Neural progenitor cell (in vitro differentiated cells): ENCODE measurements around the gene CT47C1. TPM values are rescaled to one million over a fixed set of nuclear protein-coding genes. Genes with fewer than 3 reads are reported as not detected.
"Not testable (repeated sequence)": the region's sequence is repeated elsewhere in the genome, so short reads cannot be mapped to it uniquely, and the experiment has no call there.

Experiments used
- DNase-seq: peaks from one replicate; pipeline ENCODE4 v3.0.0-alpha.2; 2016; ENCODE audit warnings: low spot score
- H2AFZ ChIP-seq: fragments of 200-600 bp; sonication (generic); replicated peaks from 2 replicates; pipeline ENCODE4 v1.6.1; 2016; ENCODE audit warnings: antibody characterized with exemption
- H3F3A ChIP-seq: fragments of 200-600 bp; sonication (generic); 2 replicates; pipeline ENCODE4 v1.6.1; 2016; ENCODE audit warnings: antibody characterized with exemption, low read depth
- H3K27ac ChIP-seq: fragments of 200-600 bp; sonication (generic); 2 replicates; pipeline ENCODE4 v1.5.1; 2016; ENCODE audit warnings: mild to moderate bottlenecking
- H3K27me3 ChIP-seq: fragments of 200-600 bp; sonication (generic); 2 replicates; pipeline ENCODE4 v1.6.1; 2016; ENCODE audit warnings: mild to moderate bottlenecking, moderate library complexity
- H3K36me3 ChIP-seq: fragments of 200-600 bp; sonication (generic); 2 replicates; pipeline ENCODE4 v1.5.1; 2016
- H3K4me1 ChIP-seq: fragments of 200-600 bp; sonication (generic); 2 replicates; pipeline ENCODE4 v1.6.1; 2016; ENCODE audit warnings: mixed run types
- H3K4me2 ChIP-seq: fragments of 200-600 bp; sonication (generic); 2 replicates; pipeline ENCODE4 v1.6.1; 2016
- H3K4me3 ChIP-seq: fragments of 200-600 bp; sonication (generic); 2 replicates; pipeline ENCODE4 v1.5.1; 2016
- H3K79me2 ChIP-seq: fragments of 200-600 bp; sonication (generic); 2 replicates; pipeline ENCODE4 v1.6.1; 2016; ENCODE audit warnings: low read depth
- H3K9ac ChIP-seq: fragments of 200-600 bp; sonication (generic); 2 replicates; pipeline ENCODE4 v1.6.1; 2016
- H3K9me3 ChIP-seq: fragments of 200-600 bp; sonication (generic); 2 replicates; pipeline ENCODE4 v1.5.1; 2016; ENCODE audit warnings: low read depth
- H4K20me1 ChIP-seq: fragments of 200-600 bp; sonication (generic); 2 replicates; pipeline ENCODE4 v1.6.1; 2016; ENCODE audit warnings: low read depth
- H3K27ac Mint-ChIP-seq: 3 replicates; pipeline ENCODE4 v1.8.0; 2021; ENCODE audit warnings: mixed read lengths
- H3K27me3 Mint-ChIP-seq: 2 replicates; pipeline ENCODE4 v1.8.0; 2022; ENCODE audit warnings: low read depth, mild to moderate bottlenecking, inconsistent platforms, moderate library complexity, mixed read lengths; ENCODE audit not compliant: insufficient read depth
- H3K36me3 Mint-ChIP-seq: 3 replicates; pipeline ENCODE4 v1.8.0; 2021; ENCODE audit warnings: mixed read lengths
- H3K4me1 Mint-ChIP-seq: 3 replicates; pipeline ENCODE4 v1.8.0; 2021; ENCODE audit warnings: mixed read lengths
- H3K4me3 Mint-ChIP-seq: 3 replicates; pipeline ENCODE4 v1.8.0; 2021; ENCODE audit warnings: mild to moderate bottlenecking, moderate library complexity, mixed read lengths
- H3K9me3 Mint-ChIP-seq: 3 replicates; pipeline ENCODE4 v1.8.0; 2020; ENCODE audit warnings: mixed read lengths
- EZH2 ChIP-seq: fragments of 200-600 bp; sonication (generic); IDR thresholded peaks from 2 replicates; pipeline ENCODE4 v1.6.1; 2017; ENCODE audit warnings: antibody characterized with exemption, mild to moderate bottlenecking, moderate library complexity
- EZH2phosphoT487 ChIP-seq: fragments of 200-600 bp; sonication (generic); IDR thresholded peaks from 2 replicates; pipeline ENCODE4 v1.6.1; 2017; ENCODE audit warnings: antibody characterized with exemption
- total RNA-seq: library from RNA; depleted of rRNA; stranded (reverse); fragments of >200 nt; gene quantifications from 2 replicates; pipeline ENCODE4 v1.2.3, GENCODE V29; 2015; ENCODE audit warnings: low replicate concordance
- TF ChIP-seq, protein P1 (sequence below): fragments of 200-600 bp; sonication (generic); IDR thresholded peaks from 2 replicates; pipeline ENCODE4 v1.5.1; 2017; ENCODE audit warnings: antibody characterized with exemption, mild to moderate bottlenecking

Gene CT47C1
- total RNA-seq = not detected in 2 replicates

GRCh38 chrX:119072744-119073143, at the start of gene CT47C1:
Gene CT47C1 (plus strand): TSS chrX:119072993. CDS start chrX:119073226, 233 bp downstream.
- Histone ChIP-seq H3K4me1 (no peaks in the 10 kb centered on the region), H3K4me2 (no peak within 1 kb of the TSS), H3K9me3 (no peaks in the 10 kb centered on the region), H3K27ac (no peak within 1 kb of the TSS), H4K20me1 (no peaks in the 10 kb centered on the region), H3K36me3 (no peaks in the 10 kb centered on the region), H3K4me3 (no peak within 1 kb of the TSS), H3K27me3 (no peaks in the 10 kb centered on the region), H3F3A (no peaks in the 10 kb centered on the region), H3K79me2 (no peaks in the 10 kb centered on the region), H2AFZ (no peak within 1 kb of the TSS), H3K9ac (no peak within 1 kb of the TSS)
- TF ChIP-seq, protein P1, sequence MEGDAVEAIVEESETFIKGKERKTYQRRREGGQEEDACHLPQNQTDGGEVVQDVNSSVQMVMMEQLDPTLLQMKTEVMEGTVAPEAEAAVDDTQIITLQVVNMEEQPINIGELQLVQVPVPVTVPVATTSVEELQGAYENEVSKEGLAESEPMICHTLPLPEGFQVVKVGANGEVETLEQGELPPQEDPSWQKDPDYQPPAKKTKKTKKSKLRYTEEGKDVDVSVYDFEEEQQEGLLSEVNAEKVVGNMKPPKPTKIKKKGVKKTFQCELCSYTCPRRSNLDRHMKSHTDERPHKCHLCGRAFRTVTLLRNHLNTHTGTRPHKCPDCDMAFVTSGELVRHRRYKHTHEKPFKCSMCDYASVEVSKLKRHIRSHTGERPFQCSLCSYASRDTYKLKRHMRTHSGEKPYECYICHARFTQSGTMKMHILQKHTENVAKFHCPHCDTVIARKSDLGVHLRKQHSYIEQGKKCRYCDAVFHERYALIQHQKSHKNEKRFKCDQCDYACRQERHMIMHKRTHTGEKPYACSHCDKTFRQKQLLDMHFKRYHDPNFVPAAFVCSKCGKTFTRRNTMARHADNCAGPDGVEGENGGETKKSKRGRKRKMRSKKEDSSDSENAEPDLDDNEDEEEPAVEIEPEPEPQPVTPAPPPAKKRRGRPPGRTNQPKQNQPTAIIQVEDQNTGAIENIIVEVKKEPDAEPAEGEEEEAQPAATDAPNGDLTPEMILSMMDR = no peak
- no peak for TF ChIP-seq EZH2
- no peak for TF ChIP-seq EZH2phosphoT487
- no peak for DNase-seq
- Mint-ChIP-seq H3K4me3 (no peak within 1 kb of the TSS), H3K27ac (no peak within 1 kb of the TSS), H3K27me3 (peaks cover 3% of the 10 kb centered on the region), H3K4me1 (no peaks in the 10 kb centered on the region), H3K9me3 (peaks cover 8% of the 10 kb centered on the region), H3K36me3 (no peaks in the 10 kb centered on the region)

DNA sequence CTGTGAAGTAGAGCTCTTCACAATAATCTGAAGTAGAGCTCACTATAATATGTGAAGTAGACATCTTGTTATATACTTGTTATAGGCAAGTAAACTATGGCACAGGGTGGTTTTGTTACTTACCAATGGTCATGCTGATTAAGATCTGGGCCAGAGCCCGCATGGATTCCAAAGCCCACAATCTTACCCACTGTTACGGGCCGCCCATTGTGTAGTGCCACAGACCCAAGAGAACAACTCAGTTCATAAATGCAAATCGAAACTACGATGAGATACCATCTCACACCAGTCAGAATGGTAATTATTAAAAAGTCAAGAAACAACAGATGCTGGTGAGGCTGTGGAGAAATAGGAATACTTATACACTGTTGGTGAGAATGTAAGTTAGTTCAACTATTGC, 46.9 kb upstream of the CT47C1 start:
- H3K4me1 ChIP-seq = no peaks in the 10 kb centered on the region

DNA sequence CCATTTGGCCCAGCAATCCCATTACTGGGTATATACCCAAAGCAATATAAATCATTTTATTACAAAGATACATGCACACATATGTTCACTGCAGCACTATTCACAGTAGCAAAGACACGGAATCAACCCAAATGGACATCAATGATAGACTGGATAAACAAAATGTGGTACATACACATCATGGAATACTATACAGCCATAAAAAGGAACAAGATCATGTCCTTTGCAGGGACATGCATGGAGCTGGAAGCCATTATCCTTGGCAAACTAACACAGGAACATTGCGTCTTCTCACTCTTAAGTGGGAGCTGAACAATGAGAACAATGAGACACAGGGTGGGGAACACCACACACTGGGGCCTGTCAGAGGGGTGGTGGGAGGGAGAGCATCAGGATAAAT, 46.4 kb upstream of the CT47C1 start:
- H3K4me1 Mint-ChIP-seq, H3K36me3 Mint-ChIP-seq, H3F3A ChIP-seq, H3K27ac ChIP-seq, H3K4me3 Mint-ChIP-seq, H3K4me1 ChIP-seq, H3K27me3 ChIP-seq, H2AFZ ChIP-seq, H3K27me3 Mint-ChIP-seq, DNase-seq, H3K9me3 Mint-ChIP-seq, H3K36me3 ChIP-seq, H4K20me1 ChIP-seq, H3K9ac ChIP-seq, H3K27ac Mint-ChIP-seq, H3K79me2 ChIP-seq, H3K9me3 ChIP-seq, H3K4me2 ChIP-seq, H3K4me3 ChIP-seq: not testable (repeated sequence)

More for the DNA sequence above, 46.9 kb upstream of the CT47C1 start:
- no peak for DNase-seq
- no peak overlapping the region for H3K4me3 ChIP-seq
- Mint-ChIP-seq H3K4me1 (no peaks in the 10 kb centered on the region), H3K27ac (no peak overlapping the region), H3K36me3 (no peaks in the 10 kb centered on the region), H3K9me3 (peaks cover 8% of the 10 kb centered on the region), H3K27me3 (peaks cover 3% of the 10 kb centered on the region), H3K4me3 (no peak overlapping the region)
- no peaks in the 10 kb centered on the region for H3K36me3 ChIP-seq
- H3F3A ChIP-seq = no peaks in the 10 kb centered on the region
- no peak overlapping the region for H2AFZ ChIP-seq
- no peaks in the 10 kb centered on the region for H3K9me3 ChIP-seq
- no peak overlapping the region for H3K4me2 ChIP-seq
- no peak overlapping the region for H3K9ac ChIP-seq
- no peaks in the 10 kb centered on the region for H3K79me2 ChIP-seq
- no peaks in the 10 kb centered on the region for H4K20me1 ChIP-seq
- H3K27me3 ChIP-seq = no peaks in the 10 kb centered on the region
- TF ChIP-seq, protein P1 = no peak
- no peak for TF ChIP-seq EZH2phosphoT487
- TF ChIP-seq EZH2 = no peak
- no peak overlapping the region for H3K27ac ChIP-seq

- not testable (repeated sequence) for H3K4me3 Mint-ChIP-seq, H3K4me1 ChIP-seq, H4K20me1 ChIP-seq, H3K36me3 ChIP-seq, H3K27ac Mint-ChIP-seq, H3K9ac ChIP-seq, H2AFZ ChIP-seq, H3F3A ChIP-seq, H3K4me2 ChIP-seq, H3K9me3 ChIP-seq, H3K36me3 Mint-ChIP-seq, H3K27ac ChIP-seq, H3K4me3 ChIP-seq, DNase-seq, H3K4me1 Mint-ChIP-seq, H3K79me2 ChIP-seq, H3K27me3 ChIP-seq, H3K27me3 Mint-ChIP-seq
- H3K9me3 Mint-ChIP-seq = peaks cover 19% of the 10 kb centered on the region
Observed at GRCh38 chrX:119027960-119028732, 44.6 kb upstream of the CT47C1 start.
